Type B pancreatic cell (in vitro differentiated cells): ENCODE data around the gene FGF6. TPM values are rescaled to one million over a fixed set of nuclear protein-coding genes. Genes with fewer than 3 reads are reported as not detected.

Source experiments
- DNase-seq: peaks from one replicate; pipeline ENCODE4 v3.0.0; 2021; ENCODE audit warnings: mixed read lengths; ENCODE audit not compliant: unreplicated experiment; ENCODE audit errors: extremely low spot score
- H3K27ac Mint-ChIP-seq: 2 replicates; pipeline ENCODE4 v1.8.0; 2021; ENCODE audit warnings: mild to moderate bottlenecking, mixed read lengths
- H3K27me3 Mint-ChIP-seq: 2 replicates; pipeline ENCODE4 v1.8.0; 2021; ENCODE audit warnings: mixed read lengths
- H3K36me3 Mint-ChIP-seq: 2 replicates; pipeline ENCODE4 v1.8.0; 2021; ENCODE audit warnings: mixed read lengths
- H3K4me1 Mint-ChIP-seq: one replicate; pipeline ENCODE4 v1.8.0; 2021; ENCODE audit warnings: mixed read lengths; ENCODE audit not compliant: unreplicated experiment
- H3K4me3 Mint-ChIP-seq: 2 replicates; pipeline ENCODE4 v1.8.0; 2021; ENCODE audit warnings: mild to moderate bottlenecking, mixed read lengths
- H3K9me3 Mint-ChIP-seq: 2 replicates; pipeline ENCODE4 v1.8.0; 2021; ENCODE audit warnings: mixed read lengths
- CTCF ChIP-seq: fragments of 200-600 bp; sonication (generic); conservative IDR thresholded peaks from 2 replicates; pipeline ENCODE4 v1.5.0; 2021; ENCODE audit warnings: antibody characterized with exemption, mild to moderate bottlenecking
- total RNA-seq: library from RNA; stranded (reverse); gene quantifications from 2 replicates; pipeline ENCODE4 v1.2.1, GENCODE V29; 2021; ENCODE audit warnings: low replicate concordance

FGF6 gene
- total RNA-seq, 1 donor from 2014 or later = not detected

GRCh38 chr12:4402996-4403395, 42.6 kb downstream of the FGF6 start:
- no peak for TF ChIP-seq CTCF
- Mint-ChIP-seq H3K27ac (no peak overlapping the region), H3K4me1 (no peaks in the 10 kb centered on the region), H3K4me3 (no peak overlapping the region), H3K9me3 (peaks cover 9% of the 10 kb centered on the region), H3K36me3 (no peaks in the 10 kb centered on the region), H3K27me3 (peaks cover 22% of the 10 kb centered on the region)
- DNase-seq = no peak

GRCh38 chr12:4401117-4401516, 44.5 kb downstream of the FGF6 start:
- Mint-ChIP-seq H3K27me3 (peaks cover 30% of the 10 kb centered on the region), H3K36me3 (no peaks in the 10 kb centered on the region), H3K4me1 (no peaks in the 10 kb centered on the region), H3K27ac (no peak overlapping the region), H3K9me3 (peaks cover 9% of the 10 kb centered on the region), H3K4me3 (no peak overlapping the region)
- DNase-seq = no peak
- TF ChIP-seq CTCF = no peak

GRCh38 chr12:4395818-4396217, 49.8 kb downstream of the FGF6 start:
- TF ChIP-seq CTCF = no peak
- peaks cover 4% of the 10 kb centered on the region for H3K36me3 Mint-ChIP-seq
- H3K27ac Mint-ChIP-seq = no peak overlapping the region
- no peaks in the 10 kb centered on the region for H3K9me3 Mint-ChIP-seq
- H3K4me3 Mint-ChIP-seq = no peak overlapping the region
- peaks cover 51% of the 10 kb centered on the region for H3K27me3 Mint-ChIP-seq
- H3K4me1 Mint-ChIP-seq = no peaks in the 10 kb centered on the region
- DNase-seq = no peak

- Mint-ChIP-seq H3K4me3 (no peak overlapping the region), H3K36me3 (peaks cover 4% of the 10 kb centered on the region), H3K9me3 (no peaks in the 10 kb centered on the region), H3K4me1 (no peaks in the 10 kb centered on the region), H3K27ac (no peak overlapping the region), H3K27me3 (peaks cover 51% of the 10 kb centered on the region)
- DNase-seq = no peak
- TF ChIP-seq CTCF = no peak
Measured at GRCh38 chr12:4393211-4393610, 52.4 kb downstream of the FGF6 start.

GRCh38 chr12:4392223-4392742, 53.3 kb downstream of the FGF6 start:
- H3K36me3 Mint-ChIP-seq = peaks cover 4% of the 10 kb centered on the region
- DNase-seq = no peak
- no peaks in the 10 kb centered on the region for H3K9me3 Mint-ChIP-seq
- H3K4me3 Mint-ChIP-seq = no peak overlapping the region
- H3K4me1 Mint-ChIP-seq = no peaks in the 10 kb centered on the region
- no peak overlapping the region for H3K27ac Mint-ChIP-seq
- peaks cover 50% of the 10 kb centered on the region for H3K27me3 Mint-ChIP-seq
- no peak for TF ChIP-seq CTCF

- DNase-seq = no peak
- no peaks in the 10 kb centered on the region for H3K4me1 Mint-ChIP-seq
- H3K4me3 Mint-ChIP-seq = no peak overlapping the region
- no peak overlapping the region for H3K27ac Mint-ChIP-seq
- H3K27me3 Mint-ChIP-seq = peaks cover 29% of the 10 kb centered on the region
- H3K36me3 Mint-ChIP-seq = no peaks in the 10 kb centered on the region
- no peaks in the 10 kb centered on the region for H3K9me3 Mint-ChIP-seq
- TF ChIP-seq CTCF = no peak
Measured at GRCh38 chr12:4388662-4389061, 57.0 kb downstream of the FGF6 start.
